ENCODE measurements around the gene NUDCD3. TPM values are rescaled to one million over a fixed set of nuclear protein-coding genes. Genes with fewer than 3 reads are reported as not detected.

The NUDCD3 gene
- total RNA-seq, 3 donors from 2014 or later, result 52.1 to 64.0 (median 60.0) TPM

DNA sequence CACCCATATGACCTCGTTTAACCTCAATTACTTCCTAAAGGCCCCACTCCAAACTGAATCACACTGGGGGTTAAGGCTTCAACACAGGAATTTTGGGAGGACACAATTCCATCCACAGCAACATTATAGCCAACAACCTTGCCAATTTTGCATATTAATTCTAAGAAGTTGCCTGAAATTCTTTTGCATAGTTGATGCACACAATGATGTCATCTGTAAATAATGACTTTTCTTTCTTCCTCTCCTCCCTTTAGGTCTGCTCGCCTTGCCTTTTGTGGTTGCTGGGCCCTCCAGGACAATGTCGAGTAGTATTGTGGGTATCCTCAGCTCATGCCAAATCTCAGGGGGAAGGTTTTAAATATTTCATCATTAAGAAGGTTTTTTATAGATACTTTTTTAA, 149.1 kb downstream of the NUDCD3 start:
- H3K4me1 ChIP-seq, result no peaks in the 10 kb centered on the region
- peaks cover 0 to 3% of the 10 kb centered on the region in 2 donors for H3K9me3 ChIP-seq
- TF ChIP-seq, protein P1, sequence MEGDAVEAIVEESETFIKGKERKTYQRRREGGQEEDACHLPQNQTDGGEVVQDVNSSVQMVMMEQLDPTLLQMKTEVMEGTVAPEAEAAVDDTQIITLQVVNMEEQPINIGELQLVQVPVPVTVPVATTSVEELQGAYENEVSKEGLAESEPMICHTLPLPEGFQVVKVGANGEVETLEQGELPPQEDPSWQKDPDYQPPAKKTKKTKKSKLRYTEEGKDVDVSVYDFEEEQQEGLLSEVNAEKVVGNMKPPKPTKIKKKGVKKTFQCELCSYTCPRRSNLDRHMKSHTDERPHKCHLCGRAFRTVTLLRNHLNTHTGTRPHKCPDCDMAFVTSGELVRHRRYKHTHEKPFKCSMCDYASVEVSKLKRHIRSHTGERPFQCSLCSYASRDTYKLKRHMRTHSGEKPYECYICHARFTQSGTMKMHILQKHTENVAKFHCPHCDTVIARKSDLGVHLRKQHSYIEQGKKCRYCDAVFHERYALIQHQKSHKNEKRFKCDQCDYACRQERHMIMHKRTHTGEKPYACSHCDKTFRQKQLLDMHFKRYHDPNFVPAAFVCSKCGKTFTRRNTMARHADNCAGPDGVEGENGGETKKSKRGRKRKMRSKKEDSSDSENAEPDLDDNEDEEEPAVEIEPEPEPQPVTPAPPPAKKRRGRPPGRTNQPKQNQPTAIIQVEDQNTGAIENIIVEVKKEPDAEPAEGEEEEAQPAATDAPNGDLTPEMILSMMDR (IDR thresholded peaks at IDR 0.05), result no peak
- TF ChIP-seq POLR2A (IDR thresholded peaks at IDR 0.05), result no peak
- TF ChIP-seq POLR2AphosphoS5 (IDR thresholded peaks at IDR 0.05), result no peak
- no peak for DNase-seq (ENCODE audit: low spot score in 2 of 2)
- peaks cover 4% of the 10 kb centered on the region for H3K36me3 ChIP-seq
- intact Hi-C loops (cut with DNase I; ENCODE audit: low total_unique reads), result no loop called here
- no peak overlapping the region for H3K4me3 ChIP-seq
- H3K27ac ChIP-seq, result no peak overlapping the region
- H3K27me3 ChIP-seq, result no peaks in the 10 kb centered on the region

DNA sequence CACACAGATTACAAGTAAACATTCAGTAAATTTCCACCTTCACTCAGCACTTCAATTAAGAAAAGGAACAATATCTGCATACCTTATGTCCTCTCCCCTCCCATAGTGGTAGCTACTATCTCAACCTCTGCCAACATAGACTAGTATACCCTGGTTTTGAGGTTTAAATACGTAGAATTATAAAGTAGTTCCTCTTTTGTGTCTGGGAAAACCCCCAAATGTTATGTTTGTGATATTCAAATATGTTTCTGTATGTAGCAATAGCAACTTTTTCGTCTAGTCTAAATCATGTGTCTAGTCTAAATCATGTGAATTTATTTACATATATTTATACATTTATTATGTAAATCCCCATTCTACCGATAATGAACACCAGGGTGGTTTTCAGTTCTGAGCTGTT, 151.9 kb downstream of the NUDCD3 start:
- Histone ChIP-seq H3K27me3 (no peaks in the 10 kb centered on the region), H3K4me1 (no peaks in the 10 kb centered on the region), H3K27ac (no peak overlapping the region), H3K4me3 (no peak overlapping the region), H3K9me3 (peaks cover 0 to 4% of the 10 kb centered on the region in 2 donors), H3K36me3 (no peaks in the 10 kb centered on the region)
- DNase-seq (ENCODE audit: low spot score in 2 of 2), result no peak
- intact Hi-C loops (cut with DNase I; ENCODE audit: low total_unique reads), result no loop called here
- TF ChIP-seq, protein P1 (IDR thresholded peaks at IDR 0.05), result no peak
- TF ChIP-seq POLR2A (IDR thresholded peaks at IDR 0.05) (no peak), POLR2AphosphoS5 (IDR thresholded peaks at IDR 0.05) (no peak)

DNA sequence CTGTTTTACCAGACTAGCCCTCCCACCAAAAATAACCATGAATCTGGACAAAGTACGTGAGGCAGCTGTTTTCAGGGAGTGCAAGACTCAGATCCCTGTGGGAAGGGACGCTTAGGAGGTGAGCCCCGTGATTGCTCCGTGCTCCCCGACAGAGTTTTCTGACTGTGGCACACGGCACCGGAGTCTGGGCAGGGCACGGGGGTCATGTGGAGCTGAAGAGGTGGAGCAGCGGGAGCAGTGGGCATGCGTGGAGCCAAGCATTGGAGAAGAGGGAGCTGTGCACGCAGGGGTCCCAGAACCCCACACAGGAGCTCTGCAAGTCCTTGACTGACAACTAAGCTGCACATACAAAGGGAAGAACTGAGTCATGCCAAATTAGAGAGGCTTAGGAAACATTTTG, 154.0 kb downstream of the NUDCD3 start:
- Histone ChIP-seq H3K9me3 (peaks cover 0 to 4% of the 10 kb centered on the region in 2 donors), H3K4me1 (no peaks in the 10 kb centered on the region), H3K4me3 (no peak overlapping the region), H3K27me3 (no peaks in the 10 kb centered on the region), H3K36me3 (no peaks in the 10 kb centered on the region), H3K27ac (no peak overlapping the region)
- intact Hi-C loops (cut with DNase I; ENCODE audit: low total_unique reads), result no loop called here
- no peak for DNase-seq (ENCODE audit: low spot score in 2 of 2)
- TF ChIP-seq POLR2AphosphoS5 (IDR thresholded peaks at IDR 0.05) (no peak), POLR2A (IDR thresholded peaks at IDR 0.05) (no peak)
- TF ChIP-seq, protein P1 (IDR thresholded peaks at IDR 0.05), result no peak

DNA sequence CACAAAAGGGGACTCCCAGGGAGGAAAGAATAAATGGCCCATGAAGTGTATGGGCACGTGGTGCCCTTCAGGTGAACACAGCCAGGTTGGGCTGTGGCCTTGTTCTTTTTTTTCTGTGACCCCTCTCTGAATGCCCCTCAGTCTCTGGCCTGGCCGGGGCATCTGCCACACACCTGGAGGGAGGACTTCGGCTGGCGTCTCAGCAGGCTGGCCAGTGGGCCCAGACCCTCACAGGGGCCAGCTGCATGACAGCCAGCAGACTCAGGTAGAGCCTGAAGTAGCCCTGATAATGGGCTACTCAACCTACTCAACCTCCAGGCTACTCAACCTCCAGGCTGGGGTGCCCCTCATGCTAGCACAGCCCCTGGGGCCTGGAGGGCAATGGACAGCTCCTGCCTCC, 155.3 kb downstream of the NUDCD3 start:
- intact Hi-C loops (cut with DNase I; ENCODE audit: low total_unique reads), result no loop called here

DNA sequence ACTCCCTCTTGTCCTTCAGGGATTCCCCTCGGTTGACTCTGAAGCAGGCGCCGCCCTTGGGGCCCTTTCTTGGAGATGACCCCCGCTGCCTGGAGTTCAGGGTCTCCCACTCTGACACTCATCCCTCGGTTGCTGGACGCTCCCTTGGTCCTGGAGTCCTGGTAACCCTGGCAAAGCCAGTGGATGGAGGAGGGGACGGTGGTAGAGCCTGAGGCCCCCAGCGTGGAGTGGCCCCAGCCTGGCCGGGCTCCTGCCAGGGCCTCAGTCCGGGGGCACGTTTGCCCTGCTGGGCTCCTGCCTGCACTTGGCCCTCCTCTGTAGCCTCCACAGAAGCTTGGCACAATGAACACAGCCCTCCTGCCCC, 155.7 kb downstream of the NUDCD3 start:
- no peak overlapping the region for H3K4me3 ChIP-seq
- no peaks in the 10 kb centered on the region for H3K4me1 ChIP-seq
- H3K27me3 ChIP-seq, result no peaks in the 10 kb centered on the region
- no peak overlapping the region for H3K27ac ChIP-seq
- peaks cover 0 to 4% of the 10 kb centered on the region in 2 donors for H3K9me3 ChIP-seq
- TF ChIP-seq POLR2A (IDR thresholded peaks at IDR 0.05) (no peak), POLR2AphosphoS5 (IDR thresholded peaks at IDR 0.05) (no peak)
- TF ChIP-seq, protein P1 (IDR thresholded peaks at IDR 0.05), result no peak
- H3K36me3 ChIP-seq, result no peaks in the 10 kb centered on the region
- intact Hi-C loops (cut with DNase I; ENCODE audit: low total_unique reads), result no loop called here
- no peak for DNase-seq (ENCODE audit: low spot score in 2 of 2)

More for the DNA sequence above, 155.3 kb downstream of the NUDCD3 start:
- no peak overlapping the region for H3K27ac ChIP-seq
- H3K9me3 ChIP-seq, result peaks cover 0 to 4% of the 10 kb centered on the region in 2 donors
- no peak for DNase-seq (ENCODE audit: low spot score in 2 of 2)
- TF ChIP-seq POLR2AphosphoS5 (IDR thresholded peaks at IDR 0.05), result no peak
- no peaks in the 10 kb centered on the region for H3K36me3 ChIP-seq
- no peaks in the 10 kb centered on the region for H3K4me1 ChIP-seq
- H3K4me3 ChIP-seq, result no peak overlapping the region
- H3K27me3 ChIP-seq, result no peaks in the 10 kb centered on the region
